Measurements from ENCODE around the gene C3orf22.

Gene C3orf22

DNA sequence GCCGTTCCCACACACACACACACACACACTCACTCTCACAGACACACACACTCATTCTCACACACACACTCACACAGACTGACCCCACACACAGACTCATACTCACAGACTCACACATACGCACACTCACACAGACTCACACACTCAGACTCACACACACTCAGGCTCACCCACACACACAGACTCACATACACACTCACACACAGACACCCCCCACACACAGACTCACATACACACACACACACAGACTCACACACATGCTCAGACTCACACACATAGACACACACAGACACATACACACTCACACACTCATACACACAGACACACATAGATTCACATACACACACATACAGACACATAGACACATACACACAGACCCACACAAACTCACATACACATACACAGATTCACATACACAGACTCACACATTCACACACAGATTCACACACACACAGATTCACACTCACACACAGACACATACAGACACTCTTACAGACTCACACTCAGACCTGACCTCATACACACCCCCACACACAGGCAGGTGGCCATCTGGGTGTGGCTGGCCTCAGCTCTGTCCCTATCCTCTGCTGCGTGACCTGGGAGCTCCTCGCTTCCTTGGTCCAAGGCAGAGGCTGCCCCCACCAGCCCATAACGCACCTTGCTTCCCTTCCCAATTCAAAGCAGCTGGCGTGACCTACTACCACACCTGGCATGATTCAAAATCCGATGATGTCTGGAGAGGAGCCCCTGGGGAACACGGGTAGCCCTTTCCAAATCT, 1.9 kb downstream of the C3orf22 start:
- no peak for DNase-seq (ENCODE audit: low read depth in 2 of 2)

- DNase-seq (ENCODE audit: low read depth in 2 of 2), result no peak
Observed at GRCh38 chr3:126555795-126556636, 2.7 kb downstream of the C3orf22 start.

- DNase-seq (ENCODE audit: low read depth in 2 of 2), result no peak
Observed at GRCh38 chr3:126554560-126555525, 3.9 kb downstream of the C3orf22 start.

- no peak for DNase-seq (ENCODE audit: low read depth in 2 of 2)
Observed at GRCh38 chr3:126553284-126554084, 5.2 kb downstream of the C3orf22 start.

- no peak for DNase-seq (ENCODE audit: low read depth in 2 of 2)
Observed at GRCh38 chr3:126552688-126553283, 5.9 kb downstream of the C3orf22 start.

DNA sequence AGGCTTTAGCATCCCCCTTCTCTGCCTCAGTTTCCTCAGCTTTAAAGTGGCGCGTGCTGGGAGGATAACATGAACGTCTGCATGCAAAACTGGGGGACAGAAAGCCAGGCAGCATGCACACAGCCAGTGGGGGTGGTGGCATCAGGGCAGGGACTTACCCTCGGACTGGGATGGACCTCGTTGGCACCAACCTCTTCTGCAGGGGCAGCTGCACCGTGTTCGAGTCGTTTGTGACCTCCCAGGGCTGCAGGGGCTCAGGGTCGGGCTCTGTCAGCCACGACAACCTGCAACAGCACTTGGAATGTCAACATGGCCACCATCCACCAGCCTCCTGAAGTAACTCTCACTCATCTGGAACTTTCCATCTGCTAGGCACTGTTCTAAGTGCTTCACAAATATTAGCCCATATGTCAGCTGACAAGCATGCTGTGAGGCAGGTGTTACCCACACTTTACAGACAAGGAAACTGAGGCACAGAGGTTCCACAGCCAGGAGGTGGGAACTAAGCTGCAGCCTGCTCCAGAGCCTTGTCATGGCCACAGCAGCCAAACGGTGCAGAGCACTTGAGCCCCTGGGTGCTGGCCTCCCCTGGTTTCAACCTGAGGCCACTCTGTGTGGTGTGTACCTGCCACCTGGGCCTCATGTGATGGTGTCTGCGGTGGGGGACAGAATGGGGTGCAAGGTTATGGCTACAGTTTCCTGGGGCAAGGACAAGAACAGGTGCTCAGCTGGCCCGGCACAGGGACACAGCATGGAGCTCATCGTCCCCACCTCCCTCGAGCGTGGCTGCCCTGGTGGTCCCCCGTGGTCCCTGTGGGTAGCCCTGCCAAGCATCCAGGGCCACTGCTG, 6.7 kb downstream of the C3orf22 start:
- no peak for DNase-seq (ENCODE audit: low read depth in 2 of 2)

DNA sequence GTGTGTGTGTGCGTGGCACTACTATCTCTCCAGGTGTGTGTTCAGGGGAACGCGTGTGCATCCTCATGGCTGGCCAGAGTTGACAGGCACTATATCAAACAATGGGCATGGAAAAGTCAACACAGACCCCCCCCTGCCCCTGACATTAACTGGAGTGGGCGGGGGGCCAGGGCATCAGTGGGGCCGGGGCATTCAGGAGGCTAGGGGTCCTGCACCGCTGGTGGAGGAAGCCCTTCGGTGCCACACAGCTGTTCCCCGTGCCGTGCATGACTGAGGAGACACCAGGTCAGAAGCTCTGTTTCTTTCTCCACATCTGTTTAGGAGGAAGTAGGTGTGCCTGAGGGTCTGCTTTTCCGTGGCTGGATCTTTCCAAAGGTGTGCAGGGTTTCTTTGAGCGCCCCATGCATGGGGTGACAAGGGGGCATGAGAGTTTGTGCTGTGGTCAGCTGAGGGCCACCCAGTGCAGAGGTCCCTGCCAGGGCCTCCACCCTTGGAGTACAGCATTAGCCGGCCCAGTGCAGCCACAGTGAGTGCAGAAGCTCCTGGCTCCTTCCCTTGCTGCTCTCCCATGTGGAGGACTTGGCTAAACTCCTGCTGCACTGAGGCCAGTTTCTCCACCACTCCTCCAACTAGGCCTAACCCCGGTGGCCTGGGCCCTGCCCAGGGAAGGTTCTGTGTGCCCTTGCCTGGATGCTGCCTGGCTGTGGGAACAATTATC, 7.5 kb downstream of the C3orf22 start:
- DNase-seq (ENCODE audit: low read depth in 2 of 2), result no peak

GRCh38 chr3:126550488-126551051, 8.2 kb downstream of the C3orf22 start:
- DNase-seq (ENCODE audit: low read depth in 2 of 2), result no peak

DNA sequence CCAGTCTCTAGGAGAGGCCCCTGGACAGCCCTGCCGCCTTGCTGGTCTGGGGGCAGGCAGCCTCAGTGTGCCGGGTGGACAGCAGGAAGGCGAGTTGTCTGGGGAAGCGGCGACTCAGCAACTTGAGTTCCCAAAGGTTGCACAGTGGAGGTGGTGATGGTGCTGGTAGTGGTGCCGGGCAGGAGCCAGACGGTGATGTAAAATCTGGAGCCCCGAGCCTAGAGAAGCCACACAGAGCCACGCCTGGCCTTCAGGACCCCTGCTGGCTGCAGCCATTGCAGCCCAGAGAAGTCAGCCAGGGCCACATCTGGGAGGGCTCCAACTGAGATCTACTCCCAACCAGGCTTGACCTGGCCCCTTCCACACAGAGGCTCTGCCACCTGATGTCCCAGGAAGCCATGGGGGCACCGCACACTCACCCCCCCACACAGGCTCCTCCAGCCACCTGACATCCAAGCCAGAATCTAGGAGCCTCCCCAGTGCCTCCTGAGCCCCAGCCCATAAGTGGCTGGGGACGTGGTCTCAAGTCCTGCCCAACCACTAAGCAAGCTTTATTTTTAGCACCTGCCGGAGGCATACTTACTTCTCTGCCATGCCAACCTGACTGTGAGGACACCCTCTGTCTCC, 8.8 kb downstream of the C3orf22 start:
- no peak for DNase-seq (ENCODE audit: low read depth in 2 of 2)

- no peak for DNase-seq (ENCODE audit: low read depth in 2 of 2)
Observed at GRCh38 chr3:126548556-126549466, 9.9 kb downstream of the C3orf22 start.

DNA sequence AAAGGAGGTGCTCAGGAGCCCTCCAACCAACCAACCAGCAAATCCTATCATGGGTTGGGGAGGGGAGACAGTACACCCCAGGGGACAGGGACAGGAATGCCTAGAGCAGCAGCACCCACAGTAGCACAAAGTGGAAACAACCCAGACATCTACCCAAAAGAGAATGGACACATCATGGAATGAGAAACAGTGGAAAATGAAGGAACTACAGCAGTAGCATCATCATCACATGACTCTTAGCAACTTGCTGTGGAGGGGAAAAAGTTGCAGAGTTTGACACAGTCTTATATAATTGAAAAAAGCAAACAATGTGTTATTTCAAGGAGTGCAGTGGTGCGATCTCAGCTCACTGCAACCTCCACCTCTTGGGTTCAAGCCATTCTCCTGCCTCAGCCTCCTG, 11.0 kb downstream of the C3orf22 start:
- no peak for DNase-seq (ENCODE audit: low read depth in 2 of 2)

DNA sequence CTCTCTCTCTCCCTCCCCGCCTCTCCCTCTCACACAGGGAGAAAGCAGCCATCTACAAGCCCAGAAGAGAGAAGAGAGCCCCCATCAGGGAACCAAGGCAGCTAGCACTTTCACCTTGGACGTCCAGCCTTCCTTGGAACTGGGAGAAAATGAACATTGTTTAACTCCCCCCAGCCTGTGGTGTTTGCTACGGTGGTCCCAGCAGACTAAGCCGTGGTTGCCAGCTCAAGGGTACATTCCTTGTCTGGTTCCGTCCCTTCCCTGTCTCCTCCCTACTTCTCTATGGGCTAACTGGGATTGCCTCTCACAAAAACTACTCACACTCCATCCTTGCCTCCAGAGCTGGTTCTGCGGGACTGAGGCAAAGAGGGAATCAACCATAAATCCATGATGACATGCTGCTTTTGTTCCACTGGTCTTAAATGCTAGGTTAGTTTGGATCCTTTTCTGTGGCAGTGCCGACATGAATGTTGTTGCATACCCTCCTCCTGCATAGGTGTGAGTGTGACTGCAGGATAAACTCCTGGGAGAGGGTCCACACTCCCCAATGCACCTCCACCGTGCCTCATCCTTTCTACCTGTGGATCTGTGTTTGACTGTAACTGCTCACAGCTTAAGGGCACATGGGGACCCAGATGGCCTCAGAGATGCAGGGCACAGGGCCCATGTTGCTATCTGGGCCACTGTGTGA, 12.0 kb downstream of the C3orf22 start:
- DNase-seq (ENCODE audit: low read depth in 2 of 2), result no peak

- DNase-seq (ENCODE audit: low read depth in 2 of 2), result no peak
Observed at GRCh38 chr3:126546013-126546412, 12.7 kb downstream of the C3orf22 start.

DNA sequence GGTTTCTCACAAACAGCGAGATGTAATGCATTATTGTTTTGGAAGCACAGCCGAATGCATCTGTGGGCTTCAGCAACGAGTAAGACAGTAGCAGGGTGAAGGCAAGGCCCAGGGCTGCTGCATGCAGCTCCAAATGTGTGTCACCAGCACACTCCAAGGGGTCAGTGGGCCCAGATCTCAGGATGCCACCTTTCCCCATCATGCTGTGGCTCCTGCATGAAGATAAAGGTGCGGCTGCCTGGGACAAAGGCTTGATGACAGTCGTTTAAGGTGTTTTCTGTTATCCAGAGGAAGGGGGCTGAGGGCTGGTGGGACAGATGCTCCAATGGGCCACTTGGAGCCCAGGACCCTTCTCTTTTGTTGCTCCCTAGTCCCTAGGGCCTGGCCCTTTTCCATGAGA, 13.2 kb downstream of the C3orf22 start:
- DNase-seq (ENCODE audit: low read depth in 2 of 2), result no peak

- DNase-seq (ENCODE audit: low read depth in 2 of 2), result no peak
Observed at GRCh38 chr3:126544596-126545281, 14.0 kb downstream of the C3orf22 start.
